Measurements from ENCODE around the gene TTLL4. TPM values are rescaled to one million over a fixed set of nuclear protein-coding genes. Genes with fewer than 3 reads are reported as not detected.
A peak's percentile ranks its signal among the peaks of the same experiment; 100 is the strongest.
"Not testable (repeated sequence)": the region's sequence is repeated elsewhere in the genome, so short reads cannot be mapped to it uniquely, and the experiment has no call there.

The TTLL4 gene
- total RNA-seq, 2 experiments from 2014 or later: 30.1 to 32.1 TPM

DNA sequence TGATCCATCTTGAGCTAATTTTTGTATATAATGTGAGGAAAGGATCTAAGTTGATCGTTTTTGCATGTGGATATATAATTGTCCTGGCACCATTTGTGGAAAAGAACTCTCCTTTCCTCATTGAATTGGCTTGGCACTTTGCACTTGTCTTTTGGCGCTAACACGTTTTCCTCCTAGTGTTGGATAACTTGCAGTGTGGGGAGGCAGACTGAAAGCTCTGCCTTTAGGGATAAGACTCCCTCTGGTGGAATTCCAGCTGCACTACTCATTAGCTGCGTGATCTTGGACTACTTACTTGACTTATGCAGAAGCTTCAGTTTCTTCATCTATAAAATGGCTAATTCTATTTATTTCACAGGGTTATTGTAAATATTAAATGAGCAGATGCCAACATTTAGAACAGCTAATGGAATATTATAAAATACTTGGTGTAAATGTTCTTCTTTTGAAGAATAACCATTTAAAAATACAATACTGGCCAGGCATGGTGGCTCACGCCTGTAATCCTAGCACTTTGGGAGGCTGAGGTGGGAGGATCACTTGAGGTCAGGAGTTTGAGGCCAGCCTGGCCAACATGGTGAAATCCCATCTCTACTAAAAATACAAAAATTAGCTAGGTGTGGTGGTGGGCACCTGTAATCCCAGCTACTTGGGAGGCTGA, 23.1 kb upstream of the TTLL4 start:
- H3K36me3 Mint-ChIP-seq; H3K4me1 Mint-ChIP-seq (ENCODE audit: low read depth); H3K27me3 Mint-ChIP-seq; H3K4me3 Mint-ChIP-seq; H3K27ac Mint-ChIP-seq; H3K9me3 Mint-ChIP-seq; intact Hi-C loops (cut with micrococcal nuclease): not testable (repeated sequence)
- CTCF ChIA-PET: interaction anchor here (0.7 to 2.3 kb wide), 18 partner anchors 9 to 608 kb away, joined by 3 to 13 read pairs (median 4); partner anchors contain the start of genes BCS1L, RNF25, STK36 and TTLL4
- POLR2A ChIA-PET: interaction anchor here (0.5 to 1.7 kb wide), 3 partner anchors 23 to 257 kb away, joined by 3 to 4 read pairs (median 3); partner anchors contain the start of genes BCS1L, TTLL4 and ZNF142
- DNase-seq: peak; percentile 30

- Mint-ChIP-seq H3K9me3 (no peaks in the 10 kb centered on the region), H3K36me3 (peaks cover 9% of the 10 kb centered on the region), H3K4me1 (ENCODE audit: low read depth) (no peaks in the 10 kb centered on the region), H3K27ac (no peak overlapping the region), H3K27me3 (no peaks in the 10 kb centered on the region), H3K4me3 (no peak overlapping the region)
- no peak for DNase-seq
- ChIA-PET CTCF (no interaction called here), POLR2A (no interaction called here)
- intact Hi-C loops (cut with micrococcal nuclease): no loop called here
Observed at GRCh38 chr2:218691234-218691633, 19.4 kb upstream of the TTLL4 start.

- Mint-ChIP-seq H3K36me3 (peaks cover 8% of the 10 kb centered on the region), H3K4me3 (no peak overlapping the region), H3K27me3 (no peaks in the 10 kb centered on the region), H3K9me3 (no peaks in the 10 kb centered on the region), H3K27ac (no peak overlapping the region), H3K4me1 (ENCODE audit: low read depth) (no peaks in the 10 kb centered on the region)
- ChIA-PET CTCF (no interaction called here), POLR2A (no interaction called here)
- DNase-seq: no peak
- intact Hi-C loops (cut with micrococcal nuclease): no loop called here
Observed at GRCh38 chr2:218694405-218695145, 16.1 kb upstream of the TTLL4 start.

GRCh38 chr2:218698885-218699284, 11.8 kb upstream of the TTLL4 start:
- ChIA-PET POLR2A (no interaction called here), CTCF (no interaction called here)
- intact Hi-C loops (cut with micrococcal nuclease): no loop called here

DNA sequence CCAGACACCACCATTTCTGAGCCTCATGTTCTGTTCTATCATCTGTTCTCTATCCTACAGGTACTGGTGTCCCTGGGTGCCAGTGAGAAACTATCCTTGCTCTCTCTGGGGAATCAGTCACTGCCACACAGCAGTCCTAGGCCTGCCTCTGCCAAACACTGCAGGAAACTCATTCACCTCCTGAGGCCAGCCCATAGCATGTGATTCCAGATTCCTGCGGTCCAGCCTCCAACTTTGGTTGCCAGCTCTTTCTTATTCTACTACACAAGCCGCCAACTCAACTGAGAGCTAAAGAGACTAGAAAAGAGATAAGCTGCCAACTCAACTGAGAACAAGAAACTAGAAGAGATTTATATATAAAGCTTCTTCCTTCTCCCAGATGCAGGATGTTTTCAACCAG, 8.8 kb upstream of the TTLL4 start:
- no peak overlapping the region for H3K4me3 Mint-ChIP-seq
- no peaks in the 10 kb centered on the region for H3K27me3 Mint-ChIP-seq
- no peak for DNase-seq
- H3K9me3 Mint-ChIP-seq: no peaks in the 10 kb centered on the region
- intact Hi-C loops (cut with micrococcal nuclease): no loop called here
- peaks cover 7% of the 10 kb centered on the region for H3K36me3 Mint-ChIP-seq
- ChIA-PET CTCF (interaction anchor here (0.7 kb wide), 1 partner anchor 26 kb away, joined by 3 read pairs; no protein-coding TSS in a partner anchor), POLR2A (no interaction called here)
- no peaks in the 10 kb centered on the region for H3K4me1 Mint-ChIP-seq (ENCODE audit: low read depth)
- no peak overlapping the region for H3K27ac Mint-ChIP-seq

More at GRCh38 chr2:218698885-218699284, 11.8 kb upstream of the TTLL4 start:
- Mint-ChIP-seq H3K36me3 (peaks cover 7% of the 10 kb centered on the region), H3K27me3 (no peaks in the 10 kb centered on the region), H3K4me1 (ENCODE audit: low read depth) (no peaks in the 10 kb centered on the region), H3K4me3 (no peak overlapping the region), H3K27ac (no peak overlapping the region), H3K9me3 (no peaks in the 10 kb centered on the region)
- DNase-seq: no peak

GRCh38 chr2:218703341-218703740, 7.3 kb upstream of the TTLL4 start:
- Mint-ChIP-seq H3K4me1 (ENCODE audit: low read depth) (peaks cover 2% of the 10 kb centered on the region), H3K4me3 (no peak overlapping the region), H3K27me3 (no peaks in the 10 kb centered on the region), H3K27ac (no peak overlapping the region), H3K9me3 (no peaks in the 10 kb centered on the region), H3K36me3 (peaks cover 7% of the 10 kb centered on the region)
- no peak for DNase-seq
- intact Hi-C loops (cut with micrococcal nuclease): no loop called here
- ChIA-PET CTCF (interaction anchor here (1.6 kb wide), 1 partner anchor 145 kb away, joined by 6 read pairs; no protein-coding TSS in a partner anchor), POLR2A (no interaction called here)

DNA sequence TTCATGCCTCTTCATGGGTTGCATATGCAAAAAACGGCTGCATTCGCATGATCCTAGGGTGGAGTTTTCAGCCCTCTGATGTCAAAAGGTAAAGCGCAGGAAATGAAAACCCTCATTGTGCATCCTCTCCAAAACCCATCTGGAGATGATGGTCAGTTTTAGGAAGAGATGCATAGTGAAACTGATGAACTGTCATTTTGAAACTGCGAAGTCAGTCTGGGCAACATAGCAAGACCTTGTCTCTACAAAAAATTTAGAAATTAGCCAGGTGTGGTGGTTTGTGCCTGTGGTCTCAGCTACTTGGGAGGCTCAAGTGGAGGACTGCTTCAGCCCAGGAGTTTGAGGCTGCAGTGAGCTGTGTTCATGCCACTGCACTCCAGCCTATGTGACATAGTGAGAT, 2.5 kb upstream of the TTLL4 start:
- Mint-ChIP-seq H3K36me3 (no peaks in the 10 kb centered on the region), H3K9me3 (no peaks in the 10 kb centered on the region), H3K27ac (no peak overlapping the region), H3K27me3 (no peaks in the 10 kb centered on the region), H3K4me1 (ENCODE audit: low read depth) (peaks cover 13% of the 10 kb centered on the region), H3K4me3 (no peak overlapping the region)
- POLR2A ChIA-PET: interaction anchor here (1.4 kb wide), 1 partner anchor 36 kb away, joined by 3 read pairs; the partner anchor contains the start of genes RNF25 and STK36
- intact Hi-C loops (cut with micrococcal nuclease): no loop called here
- DNase-seq: no peak
- CTCF ChIA-PET: interaction anchor here (0.7 to 1.5 kb wide), 2 partner anchors 20 to 49 kb away, joined by 4 read pairs; no protein-coding TSS in a partner anchor

GRCh38 chr2:218709908-218710307, 727 bp upstream of the TTLL4 start:
- POLR2A ChIA-PET: interaction anchor here (0.7 to 2.3 kb wide), 4 partner anchors 23 to 51 kb away, joined by 3 to 14 read pairs (median 3); partner anchors contain the start of genes BCS1L and ZNF142
- intact Hi-C loops (cut with micrococcal nuclease): loop anchor here (1.0 to 10.0 kb wide), 9 partner anchors 23 to 465 kb away; partner anchors contain the start of genes AAMP, BCS1L, CNOT9 and CNPPD1
- H3K36me3 Mint-ChIP-seq: no peaks in the 10 kb centered on the region
- no peak overlapping the region for H3K27ac Mint-ChIP-seq
- H3K4me3 Mint-ChIP-seq: peak overlapping the region; percentile 88
- H3K4me1 Mint-ChIP-seq (ENCODE audit: low read depth): peaks cover 20% of the 10 kb centered on the region
- no peaks in the 10 kb centered on the region for H3K9me3 Mint-ChIP-seq
- no peak for DNase-seq
- H3K27me3 Mint-ChIP-seq: no peaks in the 10 kb centered on the region
- CTCF ChIA-PET: interaction anchor here (0.7 to 2.6 kb wide), 15 partner anchors 12 to 423 kb away, joined by 3 to 23 read pairs (median 5); partner anchors contain the start of genes BCS1L, RNF25, STK36 and ZNF142

- Mint-ChIP-seq H3K27ac (peak overlapping the region; percentile 72), H3K9me3 (no peaks in the 10 kb centered on the region), H3K27me3 (no peaks in the 10 kb centered on the region), H3K4me1 (ENCODE audit: low read depth) (peaks cover 20% of the 10 kb centered on the region), H3K36me3 (no peaks in the 10 kb centered on the region), H3K4me3 (peak overlapping the region; percentile 88)
- CTCF ChIA-PET: interaction anchor here (0.6 to 2.6 kb wide), 16 partner anchors 12 to 424 kb away, joined by 3 to 23 read pairs (median 5); partner anchors contain the start of genes BCS1L, RNF25, STK36 and ZNF142
- POLR2A ChIA-PET: interaction anchor here (0.7 to 2.3 kb wide), 4 partner anchors 23 to 51 kb away, joined by 3 to 14 read pairs (median 3); partner anchors contain the start of genes BCS1L and ZNF142
- intact Hi-C loops (cut with micrococcal nuclease): loop anchor here (1.0 to 10.0 kb wide), 9 partner anchors 22 to 464 kb away; partner anchors contain the start of genes AAMP, BCS1L, CNOT9 and CNPPD1
- DNase-seq: no peak
Observed at GRCh38 chr2:218710334-218710686, 325 bp upstream of the TTLL4 start.

DNA sequence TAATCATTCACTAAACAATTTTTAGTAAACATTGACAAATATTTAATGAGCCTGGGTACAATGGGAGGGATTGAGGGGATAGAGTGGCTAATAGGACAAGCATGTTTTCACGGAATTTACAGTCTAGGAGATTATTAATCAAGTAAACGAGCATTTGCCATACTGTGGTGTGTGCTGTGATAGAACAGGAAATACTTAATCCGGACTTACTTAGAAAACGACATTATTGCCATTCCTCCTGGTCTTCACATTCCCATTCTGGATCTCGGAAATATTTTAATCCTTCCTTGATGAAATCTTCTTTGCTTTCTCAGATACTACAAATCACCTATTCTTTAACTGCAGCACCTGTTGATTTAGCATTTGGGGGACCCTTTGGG, 905 bp downstream of the TTLL4 start:
- H3K27me3 Mint-ChIP-seq: no peaks in the 10 kb centered on the region
- H3K4me1 Mint-ChIP-seq (ENCODE audit: low read depth): peaks cover 20% of the 10 kb centered on the region
- peak overlapping the region; percentile 88 for H3K4me3 Mint-ChIP-seq
- no peak for DNase-seq
- peak overlapping the region; percentile 72 for H3K27ac Mint-ChIP-seq
- CTCF ChIA-PET: interaction anchor here (0.9 to 2.6 kb wide), 6 partner anchors 15 to 165 kb away, joined by 3 to 23 read pairs (median 4); partner anchors contain the start of genes BCS1L and ZNF142
- H3K9me3 Mint-ChIP-seq: no peaks in the 10 kb centered on the region
- peaks cover 2% of the 10 kb centered on the region for H3K36me3 Mint-ChIP-seq
- POLR2A ChIA-PET: interaction anchor here (2.3 kb wide), 1 partner anchor 52 kb away, joined by 14 read pairs; the partner anchor contains the start of genes BCS1L and ZNF142
- intact Hi-C loops (cut with micrococcal nuclease): loop anchor here (1.0 to 10.0 kb wide), 3 partner anchors 21 to 463 kb away; partner anchors contain the start of genes CNPPD1, RETREG2 and SLC23A3

DNA sequence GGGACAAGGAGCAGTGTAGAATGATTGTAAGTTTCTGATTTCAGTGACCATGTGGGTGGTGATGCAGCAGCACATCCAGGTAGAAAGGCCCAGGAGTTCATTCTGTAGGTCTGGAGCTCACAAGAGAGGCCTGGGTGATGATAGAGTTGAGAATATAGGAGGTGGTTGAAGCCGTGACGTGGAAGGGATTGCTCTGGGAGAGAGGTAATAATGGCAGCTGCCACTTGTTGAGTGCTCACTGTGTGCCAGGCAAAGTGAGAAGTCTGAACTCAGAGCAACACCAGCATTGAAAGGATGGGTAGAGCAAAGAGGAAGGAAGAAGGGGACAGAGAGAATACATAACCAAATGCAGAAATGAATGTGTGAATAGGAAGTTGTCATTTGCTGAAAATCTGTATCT, 3.3 kb downstream of the TTLL4 start:
- DNase-seq: no peak
- H3K4me1 Mint-ChIP-seq (ENCODE audit: low read depth): peaks cover 27% of the 10 kb centered on the region
- no peaks in the 10 kb centered on the region for H3K9me3 Mint-ChIP-seq
- H3K27me3 Mint-ChIP-seq: no peaks in the 10 kb centered on the region
- intact Hi-C loops (cut with micrococcal nuclease): loop anchor here (10.0 kb wide), 1 partner anchor 461 kb away; the partner anchor contains the start of genes CNPPD1, RETREG2 and SLC23A3
- CTCF ChIA-PET: interaction anchor here (1.0 to 1.3 kb wide), 4 partner anchors 13 to 133 kb away, joined by 3 to 7 read pairs (median 4); partner anchors contain the start of genes RNF25 and STK36
- no peak overlapping the region for H3K27ac Mint-ChIP-seq
- no peak overlapping the region for H3K4me3 Mint-ChIP-seq
- peaks cover 2% of the 10 kb centered on the region for H3K36me3 Mint-ChIP-seq
- POLR2A ChIA-PET: no interaction called here
